Activated CD4-positive, alpha-beta T cell treated with anti-CD3 and anti-CD28 coated beads, Interleukin-2, amount 50 U/mL, for 24 hours (primary cell): Measurements from ENCODE around the gene SBF1.
"Not testable (repeated sequence)": the region's sequence is repeated elsewhere in the genome, so short reads cannot be mapped to it uniquely, and the experiment has no call there.

Experiments
- DNase-seq, 2 donors: peaks; one replicate each; pipeline ENCODE4 v3.0.0-alpha.2; 2020; ENCODE audit warnings: low read depth in 1 of 2, low spot score in 1 of 2

SBF1 gene

DNA sequence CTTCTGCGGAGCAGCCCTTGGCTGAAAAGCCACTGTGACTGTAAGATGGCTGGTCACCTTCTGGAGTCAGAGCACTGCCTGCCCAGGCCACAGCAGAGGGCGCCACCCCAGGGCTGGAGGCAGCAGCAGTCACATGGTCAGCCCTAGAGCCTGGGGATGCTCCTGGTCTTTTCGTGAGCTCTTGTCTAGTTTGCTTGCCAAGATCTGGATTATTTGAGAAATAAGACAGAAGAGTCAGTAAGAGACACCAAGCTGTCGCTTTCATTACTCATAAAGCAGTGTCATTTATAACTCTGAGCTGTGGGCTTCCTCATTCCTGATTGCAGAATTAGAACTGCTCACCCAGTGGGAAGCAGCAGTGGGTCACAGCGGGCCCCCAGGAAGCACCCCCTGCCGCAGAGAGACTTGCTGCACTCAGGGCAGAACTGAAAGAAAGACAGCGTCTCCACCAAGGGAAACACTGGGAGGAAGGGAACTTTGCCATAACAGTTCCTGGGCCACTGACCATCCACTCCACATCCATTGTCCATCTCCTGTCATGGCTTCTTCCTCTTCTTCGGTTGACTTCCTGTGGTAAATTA, 75.0 kb downstream of the SBF1 start:
- DNase-seq, result no peak

DNA sequence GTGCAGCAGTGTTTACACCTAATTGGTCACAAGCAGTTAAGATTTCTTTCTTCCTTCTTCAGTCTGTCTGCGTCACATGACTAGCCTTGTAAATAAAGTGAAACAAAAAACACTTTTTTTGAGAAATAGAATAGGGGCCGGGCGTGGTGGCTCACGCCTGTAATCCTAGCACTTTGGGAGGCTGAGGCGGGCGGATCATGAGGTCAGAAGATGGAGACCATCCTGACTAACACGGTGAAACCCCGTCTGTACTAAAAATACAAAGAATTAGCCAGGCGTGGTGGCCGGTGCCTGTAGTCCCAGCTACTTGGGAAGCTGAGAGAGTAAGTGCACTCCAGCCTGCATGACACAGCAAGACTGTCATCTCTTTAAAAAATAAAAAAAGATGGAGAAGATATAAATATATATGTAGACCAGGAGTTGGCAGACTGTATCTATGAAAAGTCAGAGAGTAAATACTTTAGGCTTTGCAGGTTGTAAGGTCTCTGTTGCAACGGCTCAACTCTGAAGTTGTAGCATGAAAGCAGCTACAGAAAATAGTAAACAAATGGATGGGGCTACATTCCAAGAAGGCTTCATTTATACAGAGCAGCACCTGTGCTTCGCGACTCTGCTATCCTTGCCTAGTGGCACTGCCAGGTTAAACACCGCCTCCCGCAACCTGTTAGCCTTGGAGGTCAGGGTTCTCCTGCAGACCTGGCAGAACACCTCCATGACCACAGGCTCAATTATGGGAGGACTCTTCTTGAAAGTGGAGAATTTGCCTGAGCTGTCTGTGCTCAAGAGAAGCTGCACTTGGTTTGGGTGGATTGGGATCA, 75.8 kb downstream of the SBF1 start:
- no peak for DNase-seq

DNA sequence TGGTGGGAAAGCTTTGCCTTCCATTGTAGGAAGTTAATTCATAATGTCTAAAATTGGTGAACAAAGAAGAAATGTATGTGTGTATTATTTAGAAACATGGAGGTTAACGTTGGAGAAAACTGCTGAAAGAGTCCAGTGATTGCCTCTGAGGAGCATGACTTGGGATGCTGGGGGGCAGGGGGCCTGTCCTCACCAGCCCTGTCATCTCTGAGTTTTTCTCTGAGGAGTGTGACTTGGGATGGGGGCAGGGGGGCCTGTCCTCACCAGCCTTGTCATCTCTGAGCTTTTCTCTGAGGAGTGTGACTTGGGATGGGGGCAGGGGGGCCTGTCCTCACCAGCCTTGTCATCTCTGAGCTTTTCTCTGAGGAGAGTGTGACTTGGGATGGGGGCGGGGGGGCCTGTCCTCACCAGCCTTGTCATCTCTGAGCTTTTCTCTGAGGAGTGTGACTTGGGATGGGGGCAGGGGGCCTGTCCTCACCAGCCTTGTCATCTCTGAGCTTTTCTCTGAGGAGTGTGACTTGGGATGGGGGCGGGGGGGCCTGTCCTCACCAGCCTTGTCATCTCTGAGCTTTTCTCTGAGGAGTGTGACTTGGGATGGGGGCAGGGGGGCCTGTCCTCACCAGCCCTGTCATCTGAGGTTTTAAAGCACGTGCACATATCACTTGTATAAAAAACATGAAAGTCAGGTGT, 77.3 kb downstream of the SBF1 start:
- not testable (repeated sequence) for DNase-seq

DNA sequence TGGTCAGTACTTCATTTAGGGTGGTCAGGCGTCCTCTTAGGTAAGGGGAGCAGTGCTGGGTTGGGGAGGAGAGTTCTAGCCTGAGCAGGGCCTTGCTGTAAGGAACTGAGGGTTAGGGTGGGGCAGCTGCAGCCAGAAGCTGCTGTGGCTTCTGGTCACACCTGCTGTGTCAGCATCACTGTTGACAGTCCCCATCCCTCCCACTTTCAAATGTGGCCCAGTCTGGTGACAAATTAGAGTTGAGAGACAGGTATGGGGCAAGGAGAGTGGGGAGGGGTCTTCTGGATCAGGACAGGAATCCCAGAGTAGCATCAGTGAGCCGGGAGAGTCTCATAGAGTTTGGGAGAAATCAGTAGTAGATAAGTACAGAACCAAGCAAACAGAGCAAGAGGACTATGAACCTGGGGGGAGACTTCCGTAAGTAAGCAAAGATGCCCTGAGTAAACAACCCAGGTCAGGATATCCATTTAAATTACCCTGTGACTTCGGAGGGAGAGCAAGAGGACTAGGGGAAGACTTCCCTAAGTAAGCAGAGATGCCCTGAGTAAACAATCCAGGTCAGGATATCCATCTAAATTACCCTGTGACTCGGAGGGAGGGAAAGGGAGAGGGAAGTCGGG, 78.0 kb downstream of the SBF1 start:
- DNase-seq, result no peak
